ENCODE results near the gene HMGA1. TPM values are rescaled to one million over a fixed set of nuclear protein-coding genes. Genes with fewer than 3 reads are reported as not detected.
A peak's percentile ranks its signal among the peaks of the same experiment; 100 is the strongest.

The HMGA1 gene
- total and polyA plus RNA-seq, 2 of the 13 experiments (the other 11 are each of a cell fraction or from before 2014, with no cell fraction given): 117 to 145 TPM

- no peak for TF ChIP-seq GPBP1L1 (CRISPR knock-in tag; IDR thresholded peaks at IDR 0.05)
- TF ChIP-seq AGO1 (IDR thresholded peaks at IDR 0.05; ENCODE audit: low read depth, low read length, poor library complexity, severe bottlenecking): peak; percentile 3
- peak; percentile 80; the same call in 1 of the 2 replicates for TF ChIP-seq ZNF572 (CRISPR knock-in tag; IDR thresholded peaks at IDR 0.05)
- no peak; the same call in 1 of the 2 replicates for TF ChIP-seq KDM3A (CRISPR knock-in tag; IDR thresholded peaks at IDR 0.05; ENCODE audit: low read depth)
- no peak for TF ChIP-seq ZNF543 (CRISPR knock-in tag; IDR thresholded peaks at IDR 0.05)
- peak; percentile 72; the same call in 1 of the 2 replicates for TF ChIP-seq ZBTB10 (CRISPR knock-in tag; IDR thresholded peaks at IDR 0.05; ENCODE audit: borderline replicate concordance)
- peak; percentile 58 for TF ChIP-seq ARID4A (CRISPR knock-in tag; IDR thresholded peaks at IDR 0.05; ENCODE audit: borderline replicate concordance)
- TF ChIP-seq ZFP36L1 (CRISPR knock-in tag; IDR thresholded peaks at IDR 0.05): 0 out of 2 replicates have a peak, but pooled peaks have one; percentile 61
- TF ChIP-seq KMT2B (CRISPR knock-in tag; IDR thresholded peaks at IDR 0.05): peak; percentile 53; the same call in 1 of the 2 replicates
- peak; percentile 68 for TF ChIP-seq MIXL1 (CRISPR knock-in tag; IDR thresholded peaks at IDR 0.05)
- no peak for TF ChIP-seq ZNF800 (CRISPR knock-in tag; IDR thresholded peaks at IDR 0.05)
- peak; percentile 55; the same call in 1 of the 2 replicates for TF ChIP-seq PHF8 (CRISPR knock-in tag; IDR thresholded peaks at IDR 0.05)
- peak; percentile 67; the same call in 1 of the 2 replicates for TF ChIP-seq NRL (CRISPR knock-in tag; IDR thresholded peaks at IDR 0.05; ENCODE audit: borderline replicate concordance)
- no peak for TF ChIP-seq ETV6 (CRISPR knock-in tag; conservative IDR thresholded peaks at IDR 0.05)
- peak; percentile 74; the same call in 1 of the 2 replicates for TF ChIP-seq KDM5B (CRISPR knock-in tag; IDR thresholded peaks at IDR 0.05; ENCODE audit: borderline replicate concordance)
- TF ChIP-seq FOXC1 (CRISPR knock-in tag; IDR thresholded peaks at IDR 0.05; ENCODE audit: borderline replicate concordance): peak; percentile 29; the same call in 1 of the 2 replicates
- TF ChIP-seq SSRP1 (CRISPR knock-in tag; IDR thresholded peaks at IDR 0.05): no peak
- peak; percentile 75 for TF ChIP-seq SP4 (CRISPR knock-in tag; IDR thresholded peaks at IDR 0.05)
Measured at GRCh38 chr6:34236443-34237315, at the start of gene HMGA1 (continued).

Data from HepG2 (cell line).